HEK293T (cell line): ENCODE results near the gene EPS8.

Source experiments
- CTBP1 ChIP-seq: fragments of 450-650 bp; IDR thresholded peaks from 2 replicates; pipeline ENCODE4 v1.6.1; 2016; ENCODE audit warnings: borderline replicate concordance
- FOXM1 ChIP-seq: fragments of 450-650 bp; IDR thresholded peaks from 2 replicates; pipeline ENCODE4 v1.6.1; 2017; ENCODE audit warnings: mild to moderate bottlenecking, borderline replicate concordance
- HDGF ChIP-seq: fragments of 450-650 bp; IDR thresholded peaks from 2 replicates; pipeline ENCODE4 v1.6.1; 2017; ENCODE audit warnings: antibody characterized with exemption, borderline replicate concordance
- LEF1 ChIP-seq: fragments of 450-650 bp; IDR thresholded peaks from 2 replicates; pipeline ENCODE4 v1.6.1; 2017; ENCODE audit warnings: mild to moderate bottlenecking, borderline replicate concordance
- SP1 ChIP-seq: fragments of 450-650 bp; IDR thresholded peaks from 2 replicates; pipeline ENCODE4 v1.6.1; 2017
- SUZ12 ChIP-seq: fragments of 450-650 bp; IDR thresholded peaks from 2 replicates; pipeline ENCODE4 v1.6.1; 2016; ENCODE audit warnings: mild to moderate bottlenecking
- TARDBP ChIP-seq: fragments of 450-650 bp; IDR thresholded peaks from 2 replicates; pipeline ENCODE4 v1.6.1; 2016

- TF ChIP-seq SUZ12 (no peak), CTBP1 (no peak), LEF1 (no peak), FOXM1 (no peak), TARDBP (no peak), SP1 (no peak), HDGF (no peak)
Observed at GRCh38 chr12:15575671-15576541, 213.3 kb downstream of the EPS8 start.
